IMR-90 (cell line): ENCODE results near the gene LNP1. TPM values are rescaled to one million over a fixed set of nuclear protein-coding genes. Genes with fewer than 3 reads are reported as not detected.

ENCODE experiments used
- ATAC-seq: fragments of 200-7000 bp; cut with Tn5 transposase; 2 replicates; pipeline ENCODE4 v1.9.1; 2020; ENCODE audit warnings: low read depth, mild to moderate bottlenecking, moderate library complexity
- BruUV-seq: library from RNA; stranded (reverse); fragments of 400-500 nt; replicated peaks from 2 replicates; lab custom pipeline; 2021; lab: Mats Ljungman, UMichigan
- CTCF ChIA-PET: fragments of 300-600 bp; formaldehyde crosslinking; extraction: SDS; loops from one replicate; lab custom pipeline; 2021; ENCODE audit warnings: antibody characterized with exemption; lab: Yijun Ruan, JAX
- POLR2A ChIA-PET: fragments of 300-600 bp; sonication (Branson Sonifier 250); formaldehyde crosslinking; loops from one replicate; lab custom pipeline; 2022; ENCODE audit warnings: antibody characterized with exemption; ENCODE audit not compliant: unreplicated experiment; lab: Charles Lee
- DNase-seq: peaks from one replicate; pipeline ENCODE4 v3.0.0; 2013
- H2AFZ ChIP-seq: replicated peaks from 2 replicates; pipeline ENCODE3; 2013; ENCODE audit warnings: low read length, mild to moderate bottlenecking; ENCODE audit not compliant: poor library complexity
- H2AK5ac ChIP-seq: 2 replicates; pipeline ENCODE4 v1.6.1; 2013; ENCODE audit warnings: low read depth, low read length, inconsistent platforms
- H2AK9ac ChIP-seq: replicated peaks from 2 replicates; pipeline ENCODE3; 2013; ENCODE audit warnings: mild to moderate bottlenecking, low read depth, low read length, moderate library complexity; ENCODE audit not compliant: poor library complexity
- H2BK120ac ChIP-seq: 2 replicates; pipeline ENCODE4 v1.6.1; 2013; ENCODE audit warnings: low read depth, low read length, inconsistent platforms
- H2BK15ac ChIP-seq: 3 replicates; pipeline ENCODE4 v1.6.1; 2013; ENCODE audit warnings: low read depth, low read length, inconsistent platforms
- H2BK20ac ChIP-seq: 2 replicates; pipeline ENCODE4 v1.6.1; 2013; ENCODE audit warnings: low read depth, mild to moderate bottlenecking, inconsistent platforms, low read length, moderate library complexity
- H2BK5ac ChIP-seq: 2 replicates; pipeline ENCODE4 v1.6.1; 2013; ENCODE audit warnings: mild to moderate bottlenecking, low read depth, low read length, inconsistent platforms; ENCODE audit not compliant: poor library complexity, severe bottlenecking
- H3K14ac ChIP-seq: replicated peaks from 2 replicates; pipeline ENCODE4 v1.6.1; 2013; ENCODE audit warnings: low read depth, low read length, inconsistent platforms
- H3K18ac ChIP-seq: 2 replicates; pipeline ENCODE4 v1.6.1; 2013; ENCODE audit warnings: low read depth, low read length, control low read depth
- H3K23ac ChIP-seq: 2 replicates; pipeline ENCODE4 v1.6.1; 2013; ENCODE audit warnings: low read depth, low read length, inconsistent platforms
- H3K27ac ChIP-seq: 2 replicates; pipeline ENCODE4 v1.5.1; 2013; ENCODE audit warnings: mild to moderate bottlenecking, control low read depth, low read length; ENCODE audit not compliant: insufficient read depth
- H3K27me3 ChIP-seq: 2 replicates; pipeline ENCODE4 v1.6.1; 2013; ENCODE audit warnings: low read length; ENCODE audit not compliant: control insufficient read depth, insufficient read depth
- H3K36me3 ChIP-seq: 2 replicates; pipeline ENCODE4 v1.6.1; 2013; ENCODE audit warnings: low read length, mixed read lengths; ENCODE audit not compliant: control insufficient read depth, insufficient read depth
- H3K4ac ChIP-seq: 2 replicates; pipeline ENCODE4 v1.6.1; 2013; ENCODE audit warnings: low read depth, low read length, inconsistent platforms
- H3K4me1 ChIP-seq: 2 replicates; pipeline ENCODE4 v1.6.1; 2013; ENCODE audit warnings: low read length, mixed read lengths; ENCODE audit not compliant: control insufficient read depth, insufficient read depth
- H3K4me2 ChIP-seq: 2 replicates; pipeline ENCODE4 v1.6.1; 2013; ENCODE audit warnings: low read depth, mild to moderate bottlenecking, control low read depth, low read length, moderate library complexity
- H3K4me3 ChIP-seq: 2 replicates; pipeline ENCODE4 v1.5.1; 2013; ENCODE audit warnings: low read depth, mild to moderate bottlenecking, control low read depth, low read length, moderate library complexity; ENCODE audit not compliant: insufficient read depth
- H3K56ac ChIP-seq: 2 replicates; pipeline ENCODE4 v1.6.1; 2013; ENCODE audit warnings: low read length, inconsistent platforms; ENCODE audit not compliant: insufficient read depth; ENCODE audit errors: extremely low read depth
- H3K79me1 ChIP-seq, 2 experiments: 2 replicates each; pipeline ENCODE4 v1.6.1; 2013; ENCODE audit warnings: low read length in 2 of 2, inconsistent platforms in 1 of 2, low read depth in 1 of 2
- H3K9ac ChIP-seq: 2 replicates; pipeline ENCODE4 v1.6.1; 2013; ENCODE audit warnings: low read depth, low read length, control low read depth
- H3K9me1 ChIP-seq: 2 replicates; pipeline ENCODE4 v1.6.1; 2013; ENCODE audit warnings: low read length, inconsistent platforms; ENCODE audit not compliant: insufficient read depth
- H3K9me3 ChIP-seq: 2 replicates; pipeline ENCODE4 v1.6.1; 2013; ENCODE audit warnings: low read length; ENCODE audit not compliant: control insufficient read depth, insufficient read depth
- H4K20me1 ChIP-seq: 2 replicates; pipeline ENCODE4 v1.6.1; 2013; ENCODE audit warnings: low read length, inconsistent platforms; ENCODE audit not compliant: insufficient read depth
- H4K5ac ChIP-seq: 2 replicates; pipeline ENCODE4 v1.6.1; 2013; ENCODE audit warnings: mild to moderate bottlenecking, low read depth, low read length, control low read depth
- H4K8ac ChIP-seq, 2 experiments: 2 replicates each; pipeline ENCODE4 v1.6.1; 2013; ENCODE audit warnings: low read depth in 2 of 2, low read length in 2 of 2, control low read depth in 1 of 2, inconsistent platforms in 1 of 2
- H4K91ac ChIP-seq: 2 replicates; pipeline ENCODE4 v1.6.1; 2013; ENCODE audit warnings: low read depth, low read length, inconsistent platforms; ENCODE audit not compliant: insufficient read depth
- BHLHE40 ChIP-seq: fragments of 150-350 bp; IDR thresholded peaks from 2 replicates; pipeline ENCODE4 v1.6.1; 2016; ENCODE audit warnings: mild to moderate bottlenecking, low read depth, low read length
- CHD1 ChIP-seq: IDR thresholded peaks from 2 replicates; pipeline ENCODE4 v1.6.1; 2012; ENCODE audit warnings: low read depth, low read length, improper control_type of control experiment
- CTCF ChIP-seq: conservative IDR thresholded peaks from 2 replicates; pipeline ENCODE4 v1.5.1; 2012; ENCODE audit warnings: mild to moderate bottlenecking, low read depth, low read length, improper control_type of control experiment
- FOS ChIP-seq: fragments of 150-350 bp; IDR thresholded peaks from 2 replicates; pipeline ENCODE4 v1.6.1; 2016; ENCODE audit warnings: low read depth, low read length
- MAZ ChIP-seq: IDR thresholded peaks from 2 replicates; pipeline ENCODE4 v1.6.1; 2012; ENCODE audit warnings: low read depth, mild to moderate bottlenecking, low read length, improper control_type of control experiment, moderate library complexity, borderline replicate concordance
- NFE2L2 ChIP-seq: fragments of 150-350 bp; IDR thresholded peaks from 2 replicates; pipeline ENCODE4 v1.6.1; 2016; ENCODE audit warnings: low read depth, mild to moderate bottlenecking, low read length
- RCOR1 ChIP-seq: IDR thresholded peaks from 2 replicates; pipeline ENCODE4 v1.6.1; 2012; ENCODE audit warnings: mild to moderate bottlenecking, low read length, improper control_type of control experiment; ENCODE audit not compliant: insufficient replicate concordance
- WGBS, 2 experiments: methylation state at CpG; one replicate each; pipeline versions ENCODE4 v1.1.5 to v1.1.7; 2013; ENCODE audit warnings: missing lambda C conversion rate in 2 of 2; ENCODE audit not compliant: insufficient read length in 1 of 2; ENCODE audit errors: extremely low coverage in 2 of 2; 5-methylcytosine and 5-hydroxymethylcytosine counted together
- dilution Hi-C: fragments of 300-500 bp; cut with HindIII; formaldehyde crosslinking; loops from one replicate; pipeline ENCODE4 v1.14.3; 2018; ENCODE audit warnings: low sequenced_read_pairs; ENCODE audit not compliant: unreplicated experiment
- in situ Hi-C: fragments of 300-500 bp; cut with MboI; formaldehyde crosslinking; loops from 3 replicates; pipeline ENCODE4 v1.14.3; 2019; ENCODE audit warnings: low sequenced_read_pairs, inconsistent platforms, mixed read lengths
- intact Hi-C: fragments of 100-400 bp; cut with micrococcal nuclease; formaldehyde crosslinking; loops from 2 replicates; pipeline ENCODE4 v1.10.0; 2022
- polyA plus RNA-seq, 3 experiments: library from polyadenylated mRNA; depleted of rRNA; stranded (reverse); fragments of >200 nt; gene quantifications; 2 replicates each; pipeline ENCODE4 v1.2.3, GENCODE V29; 2012; ENCODE audit warnings: low replicate concordance in 1 of 3
- total RNA-seq: library from RNA; depleted of rRNA; stranded (reverse); fragments of >200 nt; gene quantifications from 2 replicates; pipeline ENCODE4 v1.2.3, GENCODE V29; 2012

The LNP1 gene
- total and polyA plus RNA-seq, 2 of the 4 experiments (the other 2 are of a cell fraction) = 2.2 to 2.4 TPM

- H3K56ac ChIP-seq = peak overlapping the region; percentile 46; the same call in 1 of the 2 replicates
- H2BK20ac ChIP-seq = no peak overlapping the region
- no TSS peak for BruUV-seq
- H4K20me1 ChIP-seq = peaks cover 15% of the 10 kb centered on the region; the same call in 1 of the 2 replicates
- no CpG with 5 or more reads among the region's 2 CpGs for WGBS, 2 experiments
- in situ Hi-C loops = no loop called here
- H2AK9ac ChIP-seq = no peak overlapping the region
- no peaks in the 10 kb centered on the region for H3K36me3 ChIP-seq
- peak overlapping the region; percentile 62; the same call in 1 of the 2 replicates for H3K4ac ChIP-seq
- dilution Hi-C loops = no loop called here
- peak overlapping the region; percentile 55; the same call in 1 of the 2 replicates for H3K9ac ChIP-seq
- no peak for ATAC-seq
- H2AK5ac ChIP-seq = no peak overlapping the region
- peak overlapping the region; percentile 60 to 78; a peak in 2 of 4 replicates for H4K8ac ChIP-seq
- H3K4me2 ChIP-seq = peak overlapping the region; percentile 98; the same call in 1 of the 2 replicates
- peak overlapping the region; percentile 31; the same call in 1 of the 2 replicates for H4K5ac ChIP-seq
- no peaks in the 10 kb centered on the region for H3K27me3 ChIP-seq
- no peak for TF ChIP-seq BHLHE40
- TF ChIP-seq CTCF = no peak
- TF ChIP-seq NFE2L2 = no peak
- no peak for TF ChIP-seq RCOR1
- TF ChIP-seq CHD1 = no peak
- no peak for TF ChIP-seq FOS
- TF ChIP-seq MAZ = no peak
- H3K79me1 ChIP-seq = peaks cover 0 to 32% of the 10 kb centered on the region in 2 experiments; a peak in 3 of 4 replicates
- peak overlapping the region; percentile 35; the same call in 1 of the 2 replicates for H2BK120ac ChIP-seq
- H3K9me1 ChIP-seq = no peaks in the 10 kb centered on the region
- H2BK15ac ChIP-seq = no peak overlapping the region; the same call in 2 of the 3 replicates
- H3K4me3 ChIP-seq = peak overlapping the region; percentile 60
- no peak overlapping the region for H4K91ac ChIP-seq
- no peaks in the 10 kb centered on the region for H3K9me3 ChIP-seq
- H2BK5ac ChIP-seq = peak overlapping the region; percentile 95
- POLR2A ChIA-PET = interaction anchor here (1.6 kb wide), 1 partner anchor 16 kb away, joined by 5 read pairs; no protein-coding TSS in a partner anchor
- H3K27ac ChIP-seq = no peak overlapping the region
- no peak overlapping the region for H2AFZ ChIP-seq
- H3K18ac ChIP-seq = peak overlapping the region; percentile 33; the same call in 1 of the 2 replicates
- intact Hi-C loops = loop anchor here (5.0 kb wide), 1 partner anchor 89 kb away; the partner anchor contains the start of gene TMEM45A
- H3K14ac ChIP-seq = peak overlapping the region; percentile 93
- CTCF ChIA-PET = no interaction called here
- peak overlapping the region; percentile 23; the same call in 1 of the 2 replicates for H3K23ac ChIP-seq
- DNase-seq = no peak
- H3K4me1 ChIP-seq = no peaks in the 10 kb centered on the region
Measured at GRCh38 chr3:100402891-100403290, 1.6 kb downstream of the LNP1 start.
